Suprapubic skin (tissue), 4 donors: Measurements from ENCODE around the gene CELSR3. TPM values are rescaled to one million over a fixed set of nuclear protein-coding genes. Genes with fewer than 3 reads are reported as not detected.

ENCODE experiments used
- DNase-seq, 2 donors: peaks; one replicate each; pipeline ENCODE4 v3.0.0-alpha.2; 2019; ENCODE audit warnings: low spot score in 2 of 2
- H3K27ac ChIP-seq: fragments of 200-600 bp; sonication (generic); one replicate; pipeline ENCODE4 v1.5.1; 2019
- H3K27me3 ChIP-seq: fragments of 200-600 bp; sonication (generic); one replicate; pipeline ENCODE4 v1.5.1; 2019
- H3K36me3 ChIP-seq: fragments of 200-600 bp; sonication (generic); one replicate; pipeline ENCODE4 v1.5.1; 2019
- H3K4me1 ChIP-seq: fragments of 200-600 bp; sonication (generic); one replicate; pipeline ENCODE4 v1.5.1; 2019
- H3K4me3 ChIP-seq: fragments of 200-600 bp; sonication (generic); one replicate; pipeline ENCODE4 v1.5.1; 2019; ENCODE audit warnings: mild to moderate bottlenecking
- H3K9me3 ChIP-seq: fragments of 200-600 bp; sonication (generic); one replicate; pipeline ENCODE4 v1.5.1; 2019
- CTCF ChIP-seq, 2 donors: fragments of 200-600 bp in 1 of 2; fragments of 450-650 bp in 1 of 2; sonication (generic) in 1 of 2; IDR thresholded peaks; one replicate each; pipeline ENCODE4 v1.5.1; 2016 to 2019; ENCODE audit warnings: antibody characterized with exemption in 2 of 2, mild to moderate bottlenecking in 1 of 2, moderate library complexity in 1 of 2
- EP300 ChIP-seq: sonication (generic); formaldehyde crosslinking; IDR thresholded peaks from one replicate; pipeline ENCODE4 v1.6.1; 2017; ENCODE audit warnings: antibody characterized with exemption
- POLR2A ChIP-seq, 2 donors: fragments of 450-650 bp; IDR thresholded peaks; one replicate each; pipeline ENCODE4 v1.6.1; 2017; ENCODE audit warnings: antibody characterized with exemption in 2 of 2, mild to moderate bottlenecking in 2 of 2, moderate library complexity in 2 of 2
- POLR2AphosphoS5 ChIP-seq, 3 donors: sonication (generic); formaldehyde crosslinking; IDR thresholded peaks; one replicate each; pipeline ENCODE4 v1.6.1; 2017; ENCODE audit warnings: antibody characterized with exemption in 3 of 3
- WGBS: methylation state at CpG from one replicate; pipeline ENCODE4 v1.1.5; 2018; 5-methylcytosine and 5-hydroxymethylcytosine counted together
- total RNA-seq, 4 donors: library from RNA; depleted of rRNA; stranded (reverse); fragments of >200 nt; gene quantifications; one replicate each; pipeline ENCODE4 v1.1.0, GENCODE V29; 2016

CELSR3 gene
- total RNA-seq, 4 donors from 2014 or later, result 1.6 to 3.2 (median 2.0) TPM

- Histone ChIP-seq H3K4me3 (no peak overlapping the region), H3K36me3 (peaks cover 60% of the 10 kb centered on the region), H3K27ac (no peak overlapping the region), H3K27me3 (no peaks in the 10 kb centered on the region), H3K4me1 (peaks cover 44% of the 10 kb centered on the region), H3K9me3 (no peaks in the 10 kb centered on the region)
- WGBS, result 85% methylated on average over 13 of the region's 18 CpGs
- no peak for TF ChIP-seq CTCF (IDR thresholded peaks at IDR 0.05)
- TF ChIP-seq POLR2A (IDR thresholded peaks at IDR 0.05), result no peak
- no peak for TF ChIP-seq POLR2AphosphoS5 (IDR thresholded peaks at IDR 0.05)
- no peak for TF ChIP-seq EP300
- DNase-seq, result no peak
Observed at GRCh38 chr3:48688032-48688736, 25.5 kb upstream of the CELSR3 start.

GRCh38 chr3:48687220-48687678 lies 24.6 kb upstream of the CELSR3 start:
- WGBS, result 50% methylated on average over 3 of the region's 3 CpGs
- peaks cover 39% of the 10 kb centered on the region for H3K4me1 ChIP-seq
- no peak for TF ChIP-seq CTCF (IDR thresholded peaks at IDR 0.05)
- TF ChIP-seq POLR2A (IDR thresholded peaks at IDR 0.05), result no peak
- TF ChIP-seq POLR2AphosphoS5 (IDR thresholded peaks at IDR 0.05), result no peak
- TF ChIP-seq EP300, result no peak
- no peak overlapping the region for H3K27ac ChIP-seq
- H3K9me3 ChIP-seq, result no peaks in the 10 kb centered on the region
- H3K27me3 ChIP-seq, result no peaks in the 10 kb centered on the region
- no peak for DNase-seq
- H3K4me3 ChIP-seq, result no peak overlapping the region
- H3K36me3 ChIP-seq, result peaks cover 54% of the 10 kb centered on the region

- Histone ChIP-seq H3K27ac (no peak overlapping the region), H3K4me1 (peaks cover 38% of the 10 kb centered on the region), H3K27me3 (no peaks in the 10 kb centered on the region), H3K9me3 (no peaks in the 10 kb centered on the region), H3K36me3 (peaks cover 54% of the 10 kb centered on the region), H3K4me3 (peak overlapping the region; percentile 98)
- WGBS, result 44% methylated on average over 10 of the region's 10 CpGs
- TF ChIP-seq POLR2A (IDR thresholded peaks at IDR 0.05) (no peak), CTCF (IDR thresholded peaks at IDR 0.05) (no peak), EP300 (no peak), POLR2AphosphoS5 (IDR thresholded peaks at IDR 0.05) (no peak)
- no peak for DNase-seq
Observed at GRCh38 chr3:48686538-48687219, 24.0 kb upstream of the CELSR3 start.

GRCh38 chr3:48685603-48686511 lies 23.2 kb upstream of the CELSR3 start, which contains the start of gene NCKIPSD:
TSS of gene NCKIPSD (minus strand) at chr3:48685915. CDS start at chr3:48685807, 108 bp downstream.
- peak within 1 kb of the TSS; percentile 89 for H3K27ac ChIP-seq
- peaks cover 54% of the 10 kb centered on the region for H3K36me3 ChIP-seq
- peaks cover 38% of the 10 kb centered on the region for H3K4me1 ChIP-seq
- peak within 1 kb of the TSS; percentile 98 for H3K4me3 ChIP-seq
- 2% methylated on average over 70 of the region's 97 CpGs for WGBS
- peak; percentile 91 to 95 for DNase-seq
- H3K27me3 ChIP-seq, result no peaks in the 10 kb centered on the region
- TF ChIP-seq CTCF (IDR thresholded peaks at IDR 0.05), result peak; percentile 75 to 89
- TF ChIP-seq POLR2A (IDR thresholded peaks at IDR 0.05), result peak in 1 of 2 donors; percentile 26
- TF ChIP-seq POLR2AphosphoS5 (IDR thresholded peaks at IDR 0.05), result peak in 1 of 3 donors; percentile 34
- no peak for TF ChIP-seq EP300
- no peaks in the 10 kb centered on the region for H3K9me3 ChIP-seq
